ENCODE results near the gene TSACC.

The TSACC gene

DNA sequence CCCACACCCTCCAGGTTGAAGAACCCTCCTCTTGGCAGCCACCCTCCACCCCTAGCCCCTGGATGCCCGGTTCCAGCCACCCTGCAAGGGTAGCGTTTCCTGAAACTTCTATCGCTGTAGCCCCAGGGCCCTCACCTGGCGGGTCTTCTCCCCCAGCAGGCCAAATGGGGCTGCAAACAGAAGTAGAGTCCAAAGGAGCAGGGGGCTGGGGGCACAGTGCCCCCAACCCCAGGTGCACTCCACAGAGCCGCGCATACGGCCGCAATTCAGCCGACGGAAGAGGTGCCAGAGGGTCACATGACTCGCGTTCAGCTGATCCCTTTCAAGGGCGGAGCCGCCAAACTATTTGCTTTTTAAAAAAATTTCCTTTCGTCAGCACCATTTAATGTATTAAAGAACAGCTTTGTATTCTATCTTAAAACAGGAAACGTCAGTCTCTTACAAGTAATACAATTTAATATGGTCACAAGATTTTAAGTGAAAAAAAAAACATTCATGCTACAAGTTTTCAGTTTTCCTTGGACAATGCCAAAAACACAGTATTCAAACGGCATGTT, 42.9 kb upstream of the TSACC start, which contains the start of gene GLMP:
Gene GLMP, minus strand, starts transcription at position 289 of the 557 bp plus-strand sequence. Its CDS starts 34 bp downstream, at position 255.
- peaks cover 9% of the 10 kb centered on the region for H3K36me3 ChIP-seq (replicated peaks)
- no peaks in the 10 kb centered on the region for H3K27me3 ChIP-seq (replicated peaks)
- peak within 1 kb of the TSS; percentile 38 for H3K27ac ChIP-seq
- H3K4me3 ChIP-seq (ENCODE audit: low read depth, low read length): peak within 1 kb of the TSS; percentile 83
- in situ Hi-C loops (cut with HindIII; ENCODE audit: low pct_ligation_motif_present, low sequenced_read_pairs): no loop called here
- peak; percentile 43 for DNase-seq
- TF ChIP-seq, protein P1, sequence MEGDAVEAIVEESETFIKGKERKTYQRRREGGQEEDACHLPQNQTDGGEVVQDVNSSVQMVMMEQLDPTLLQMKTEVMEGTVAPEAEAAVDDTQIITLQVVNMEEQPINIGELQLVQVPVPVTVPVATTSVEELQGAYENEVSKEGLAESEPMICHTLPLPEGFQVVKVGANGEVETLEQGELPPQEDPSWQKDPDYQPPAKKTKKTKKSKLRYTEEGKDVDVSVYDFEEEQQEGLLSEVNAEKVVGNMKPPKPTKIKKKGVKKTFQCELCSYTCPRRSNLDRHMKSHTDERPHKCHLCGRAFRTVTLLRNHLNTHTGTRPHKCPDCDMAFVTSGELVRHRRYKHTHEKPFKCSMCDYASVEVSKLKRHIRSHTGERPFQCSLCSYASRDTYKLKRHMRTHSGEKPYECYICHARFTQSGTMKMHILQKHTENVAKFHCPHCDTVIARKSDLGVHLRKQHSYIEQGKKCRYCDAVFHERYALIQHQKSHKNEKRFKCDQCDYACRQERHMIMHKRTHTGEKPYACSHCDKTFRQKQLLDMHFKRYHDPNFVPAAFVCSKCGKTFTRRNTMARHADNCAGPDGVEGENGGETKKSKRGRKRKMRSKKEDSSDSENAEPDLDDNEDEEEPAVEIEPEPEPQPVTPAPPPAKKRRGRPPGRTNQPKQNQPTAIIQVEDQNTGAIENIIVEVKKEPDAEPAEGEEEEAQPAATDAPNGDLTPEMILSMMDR (IDR thresholded peaks at IDR 0.05; ENCODE audit: low read depth, low read length, missing control alignments): no peak

- TF ChIP-seq, protein P1 (IDR thresholded peaks at IDR 0.05; ENCODE audit: low read depth, low read length, missing control alignments): no peak
- DNase-seq: no peak
- Histone ChIP-seq H3K36me3 (replicated peaks) (peaks cover 6% of the 10 kb centered on the region), H3K27me3 (replicated peaks) (no peaks in the 10 kb centered on the region), H3K27ac (no peak within 1 kb of the TSS), H3K4me3 (ENCODE audit: low read depth, low read length) (no peak within 1 kb of the TSS)
- in situ Hi-C loops (cut with HindIII; ENCODE audit: low pct_ligation_motif_present, low sequenced_read_pairs): no loop called here
Measured at GRCh38 chr1:156298852-156299357, 39.4 kb upstream of the TSACC start, which contains the start of gene VHLL. VHLL (minus strand) TSS chr1:156299307; CDS start chr1:156299189, 118 bp downstream.

DNA sequence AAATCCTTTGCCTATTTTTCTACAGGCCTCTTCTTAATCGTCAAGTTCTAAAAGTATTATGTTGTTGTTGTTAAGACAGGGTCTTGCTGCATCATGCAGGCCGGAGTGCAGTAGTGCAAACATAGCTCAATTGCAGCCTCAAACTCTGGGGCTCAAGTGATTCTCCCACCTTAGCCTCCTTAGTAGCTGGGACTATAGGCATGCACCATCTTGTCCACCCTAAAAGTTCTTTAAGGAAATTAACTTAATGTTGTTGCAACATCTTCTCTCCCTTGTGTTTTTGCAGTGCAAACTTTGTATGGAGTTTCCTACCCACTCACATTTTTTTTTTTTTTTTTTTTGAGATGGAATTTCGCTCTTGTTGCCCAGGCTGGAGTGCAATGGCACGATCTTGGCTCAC, 35.1 kb upstream of the TSACC start:
- TF ChIP-seq, protein P1 (IDR thresholded peaks at IDR 0.05; ENCODE audit: low read depth, low read length, missing control alignments): no peak
- H3K36me3 ChIP-seq (replicated peaks): peaks cover 34% of the 10 kb centered on the region
- H3K27me3 ChIP-seq (replicated peaks): no peaks in the 10 kb centered on the region
- DNase-seq: no peak
- H3K4me3 ChIP-seq (ENCODE audit: low read depth, low read length): no peak overlapping the region
- H3K27ac ChIP-seq: no peak overlapping the region
- in situ Hi-C loops (cut with HindIII; ENCODE audit: low pct_ligation_motif_present, low sequenced_read_pairs): no loop called here

DNA sequence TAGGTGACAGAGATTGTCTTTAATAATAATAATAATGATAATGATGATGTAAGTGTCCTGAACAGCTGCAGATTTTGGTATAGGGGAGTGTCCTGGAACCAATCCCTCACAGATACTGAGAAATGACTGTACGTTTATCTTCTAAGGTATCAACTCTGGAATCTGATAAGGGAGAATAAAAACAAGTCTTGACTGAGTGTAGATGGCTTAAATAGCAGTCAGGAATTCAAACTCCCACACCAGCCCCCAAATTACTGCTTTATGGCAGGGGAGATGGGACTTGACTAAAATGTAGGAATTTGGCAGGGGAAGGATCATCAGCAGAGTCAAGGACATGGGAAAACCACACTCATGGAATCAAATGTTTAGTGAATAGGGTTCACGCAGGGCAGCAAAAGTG, 33.1 kb upstream of the TSACC start:
- DNase-seq: no peak
- peaks cover 52% of the 10 kb centered on the region for H3K36me3 ChIP-seq (replicated peaks)
- no peak overlapping the region for H3K4me3 ChIP-seq (ENCODE audit: low read depth, low read length)
- no peaks in the 10 kb centered on the region for H3K27me3 ChIP-seq (replicated peaks)
- TF ChIP-seq, protein P1 (IDR thresholded peaks at IDR 0.05; ENCODE audit: low read depth, low read length, missing control alignments): no peak
- in situ Hi-C loops (cut with HindIII; ENCODE audit: low pct_ligation_motif_present, low sequenced_read_pairs): no loop called here
- no peak overlapping the region for H3K27ac ChIP-seq

GRCh38 chr1:156308078-156308477, 30.2 kb upstream of the TSACC start:
- in situ Hi-C loops (cut with HindIII; ENCODE audit: low pct_ligation_motif_present, low sequenced_read_pairs): no loop called here
- Histone ChIP-seq H3K4me3 (ENCODE audit: low read depth, low read length) (no peak overlapping the region), H3K36me3 (replicated peaks) (peaks cover 78% of the 10 kb centered on the region), H3K27ac (no peak overlapping the region), H3K27me3 (replicated peaks) (no peaks in the 10 kb centered on the region)
- TF ChIP-seq, protein P1 (IDR thresholded peaks at IDR 0.05; ENCODE audit: low read depth, low read length, missing control alignments): no peak
- peak; percentile 21 for DNase-seq

- no peak overlapping the region for H3K4me3 ChIP-seq (ENCODE audit: low read depth, low read length)
- no peaks in the 10 kb centered on the region for H3K27me3 ChIP-seq (replicated peaks)
- no peak for DNase-seq
- TF ChIP-seq, protein P1 (IDR thresholded peaks at IDR 0.05; ENCODE audit: low read depth, low read length, missing control alignments): no peak
- H3K36me3 ChIP-seq (replicated peaks): peaks cover 96% of the 10 kb centered on the region
- in situ Hi-C loops (cut with HindIII; ENCODE audit: low pct_ligation_motif_present, low sequenced_read_pairs): no loop called here
- H3K27ac ChIP-seq: no peak overlapping the region
Measured at GRCh38 chr1:156310962-156311361, 27.4 kb upstream of the TSACC start.
